AG04450 (cell line): ENCODE results near the gene PDE2A. TPM values are rescaled to one million over a fixed set of nuclear protein-coding genes. Genes with fewer than 3 reads are reported as not detected.

Source experiments
- CTCF ChIA-PET: fragments of 300-600, 350-600 bp; formaldehyde crosslinking; extraction: SDS; loops from one replicate; lab custom pipeline; 2022; ENCODE audit warnings: antibody characterized with exemption, inconsistent platforms; lab: Charles Lee
- POLR2A ChIA-PET: fragments of 350-600 bp; formaldehyde crosslinking; extraction: SDS; loops from one replicate; lab custom pipeline; 2021; ENCODE audit warnings: antibody characterized with exemption, inconsistent platforms; lab: Yijun Ruan, JAX
- DNase-seq: peaks from one replicate; pipeline ENCODE4 v3.0.0-alpha.2; 2011; ENCODE audit warnings: low read depth, low spot score
- H3K27ac ChIP-seq: one replicate; pipeline ENCODE4 v1.5.1; 2012; ENCODE audit warnings: low read depth, low read length, control low read depth
- H3K27me3 ChIP-seq: one replicate; pipeline ENCODE4 v1.6.0; 2012; ENCODE audit warnings: low read length; ENCODE audit not compliant: control insufficient read depth, insufficient read depth
- H3K4me3 ChIP-seq: 2 replicates; pipeline ENCODE4 v1.5.1; 2011; ENCODE audit warnings: mild to moderate bottlenecking, low read depth, low read length, control low read depth
- H3K9me3 ChIP-seq: 2 replicates; pipeline ENCODE4 v1.5.1; 2012; ENCODE audit warnings: low read length; ENCODE audit not compliant: control insufficient read depth, insufficient read depth
- polyA plus RNA-seq: library from polyadenylated mRNA; depleted of rRNA; stranded (reverse); fragments of >200 nt; gene quantifications from 2 replicates; pipeline ENCODE4 v1.2.3, GENCODE V29; 2011
- TF ChIP-seq, protein P1 (sequence below): IDR thresholded peaks from 2 replicates; pipeline ENCODE4 v1.5.1; 2011; ENCODE audit warnings: low read depth, low read length, control low read depth, inconsistent platforms

PDE2A gene
- polyA plus RNA-seq, 1 experiment, result 0.02 TPM

DNA sequence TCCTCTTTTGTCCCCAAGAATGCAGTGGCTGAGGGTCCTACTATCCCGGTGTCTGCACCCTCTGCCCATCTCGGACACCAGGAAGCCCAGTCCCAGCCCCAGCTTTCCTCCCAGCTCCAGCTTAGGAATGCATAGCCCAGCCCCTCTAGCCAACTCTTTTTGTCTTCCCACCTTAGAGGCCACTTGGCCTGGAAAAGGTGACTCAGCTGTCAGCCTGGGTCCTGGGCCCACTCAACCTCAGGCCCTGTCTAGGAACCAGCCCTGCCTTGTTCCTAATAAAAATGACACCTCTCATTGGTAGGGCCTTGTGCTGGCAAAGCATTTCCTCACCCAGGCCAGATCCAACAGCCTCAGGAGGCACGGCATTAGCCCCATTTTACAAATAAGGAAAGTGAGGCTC, 28.2 kb downstream of the PDE2A start:
- H3K4me3 ChIP-seq, result no peak overlapping the region
- DNase-seq, result no peak
- peaks cover 24% of the 10 kb centered on the region for H3K27me3 ChIP-seq
- no peaks in the 10 kb centered on the region; the same call in 1 of the 2 replicates for H3K9me3 ChIP-seq
- TF ChIP-seq, protein P1, sequence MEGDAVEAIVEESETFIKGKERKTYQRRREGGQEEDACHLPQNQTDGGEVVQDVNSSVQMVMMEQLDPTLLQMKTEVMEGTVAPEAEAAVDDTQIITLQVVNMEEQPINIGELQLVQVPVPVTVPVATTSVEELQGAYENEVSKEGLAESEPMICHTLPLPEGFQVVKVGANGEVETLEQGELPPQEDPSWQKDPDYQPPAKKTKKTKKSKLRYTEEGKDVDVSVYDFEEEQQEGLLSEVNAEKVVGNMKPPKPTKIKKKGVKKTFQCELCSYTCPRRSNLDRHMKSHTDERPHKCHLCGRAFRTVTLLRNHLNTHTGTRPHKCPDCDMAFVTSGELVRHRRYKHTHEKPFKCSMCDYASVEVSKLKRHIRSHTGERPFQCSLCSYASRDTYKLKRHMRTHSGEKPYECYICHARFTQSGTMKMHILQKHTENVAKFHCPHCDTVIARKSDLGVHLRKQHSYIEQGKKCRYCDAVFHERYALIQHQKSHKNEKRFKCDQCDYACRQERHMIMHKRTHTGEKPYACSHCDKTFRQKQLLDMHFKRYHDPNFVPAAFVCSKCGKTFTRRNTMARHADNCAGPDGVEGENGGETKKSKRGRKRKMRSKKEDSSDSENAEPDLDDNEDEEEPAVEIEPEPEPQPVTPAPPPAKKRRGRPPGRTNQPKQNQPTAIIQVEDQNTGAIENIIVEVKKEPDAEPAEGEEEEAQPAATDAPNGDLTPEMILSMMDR, result no peak
- H3K27ac ChIP-seq, result no peak overlapping the region
- ChIA-PET POLR2A (no interaction called here), CTCF (interaction anchor here (2.6 kb wide), 1 partner anchor 175 kb away, joined by 14 read pairs; no protein-coding TSS in a partner anchor)

- TF ChIP-seq, protein P1, result no peak
- Histone ChIP-seq H3K27me3 (peaks cover 38% of the 10 kb centered on the region), H3K27ac (no peak overlapping the region), H3K9me3 (no peaks in the 10 kb centered on the region; the same call in 1 of the 2 replicates), H3K4me3 (no peak overlapping the region)
- DNase-seq, result no peak
- POLR2A ChIA-PET, result no interaction called here
- CTCF ChIA-PET, result interaction anchor here (0.9 to 2.2 kb wide), 8 partner anchors 15 to 172 kb away, joined by 3 to 17 read pairs (median 4); no protein-coding TSS in a partner anchor
These were observed 30.7 kb downstream of the PDE2A start for GRCh38 chr11:72643547-72643946.

- Histone ChIP-seq H3K27me3 (peaks cover 44% of the 10 kb centered on the region), H3K9me3 (no peaks in the 10 kb centered on the region; the same call in 1 of the 2 replicates), H3K4me3 (peak overlapping the region; percentile 51; the same call in 1 of the 2 replicates), H3K27ac (no peak overlapping the region)
- TF ChIP-seq, protein P1, result peak; percentile 76
- DNase-seq, result no peak
- POLR2A ChIA-PET, result no interaction called here
- CTCF ChIA-PET, result interaction anchor here (0.9 to 2.2 kb wide), 8 partner anchors 14 to 172 kb away, joined by 3 to 17 read pairs (median 4); no protein-coding TSS in a partner anchor
These were observed 31.2 kb downstream of the PDE2A start for GRCh38 chr11:72642884-72643522.

DNA sequence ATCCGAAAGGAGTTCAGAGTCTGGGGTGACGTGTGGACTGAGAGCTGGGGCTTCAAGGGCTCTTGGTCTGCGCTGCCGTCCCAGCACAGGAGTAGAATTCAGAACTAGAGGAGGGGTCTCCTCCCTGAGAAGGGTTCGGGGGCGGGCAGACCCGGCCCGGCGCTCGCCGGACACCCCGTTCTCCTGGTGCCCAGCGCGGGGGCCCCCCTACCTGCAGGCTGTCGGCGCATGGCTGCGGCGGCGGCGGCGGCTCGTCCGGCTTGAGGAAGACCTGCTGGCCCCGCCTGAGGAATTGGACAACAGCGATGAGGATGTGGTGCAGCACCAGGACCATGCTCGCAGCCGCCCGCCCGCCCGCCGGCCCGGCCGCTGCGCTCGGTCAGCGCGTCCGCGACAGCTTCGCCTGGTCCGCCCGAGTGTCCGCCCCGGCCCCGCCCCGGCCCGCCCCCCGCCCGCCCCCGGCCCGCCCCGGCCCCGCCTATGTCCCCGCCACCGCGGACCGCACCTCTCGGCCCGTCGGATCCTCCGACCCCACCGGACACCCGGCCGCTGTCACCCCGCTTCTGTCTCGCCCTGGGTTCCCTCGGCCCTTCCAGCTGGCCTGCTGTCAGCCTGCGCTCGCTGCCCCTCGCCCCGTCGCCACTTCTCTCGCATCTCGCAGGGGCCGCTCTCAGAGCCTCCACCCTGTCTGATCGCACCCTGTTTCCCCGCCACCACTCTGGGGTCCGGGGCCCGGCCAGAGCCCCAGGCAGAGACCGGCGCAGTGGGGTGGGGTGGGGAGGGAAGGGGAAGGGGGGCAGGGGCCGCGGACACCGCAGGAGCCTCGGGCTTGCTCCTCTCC, 32.0 kb downstream of the PDE2A start:
- DNase-seq, result no peak
- POLR2A ChIA-PET, result interaction anchor here (0.6 kb wide), 1 partner anchor 68 kb away, joined by 4 read pairs; no protein-coding TSS in a partner anchor
- H3K9me3 ChIP-seq, result no peaks in the 10 kb centered on the region; the same call in 1 of the 2 replicates
- CTCF ChIA-PET, result interaction anchor here (0.6 to 1.5 kb wide), 7 partner anchors 56 to 583 kb away, joined by 3 to 17 read pairs (median 6); no protein-coding TSS in a partner anchor
- peak overlapping the region; percentile 51 for H3K4me3 ChIP-seq
- TF ChIP-seq, protein P1, result no peak
- peaks cover 51% of the 10 kb centered on the region for H3K27me3 ChIP-seq
- H3K27ac ChIP-seq, result no peak overlapping the region
